HG02571 (cell line): Measurements from ENCODE around the gene C10orf90.

ENCODE experiments used
- ATAC-seq: cut with Tn5 transposase; IDR thresholded peaks from one replicate; pipeline ENCODE4 v1.9.1; 2021; ENCODE audit warnings: mild to moderate bottlenecking, moderate library complexity; ENCODE audit not compliant: unreplicated experiment

C10orf90 gene

GRCh38 chr10:126433351-126433750, 237.1 kb downstream of the C10orf90 start:
- no peak for ATAC-seq

GRCh38 chr10:126432507-126432906, 238.0 kb downstream of the C10orf90 start:
- ATAC-seq, result no peak

GRCh38 chr10:126431816-126432215, 238.7 kb downstream of the C10orf90 start:
- no peak for ATAC-seq

GRCh38 chr10:126430512-126430911, 240.0 kb downstream of the C10orf90 start:
- no peak for ATAC-seq

GRCh38 chr10:126429275-126429674, 241.2 kb downstream of the C10orf90 start:
- no peak for ATAC-seq

GRCh38 chr10:126425489-126426065, 244.9 kb downstream of the C10orf90 start:
- no peak for ATAC-seq

GRCh38 chr10:126425032-126425431, 245.5 kb downstream of the C10orf90 start:
- ATAC-seq, result no peak

- ATAC-seq, result no peak
Measured at GRCh38 chr10:126423732-126424491, 246.6 kb downstream of the C10orf90 start.

- no peak for ATAC-seq
Measured at GRCh38 chr10:126422567-126422966, 247.9 kb downstream of the C10orf90 start.

- ATAC-seq, result no peak
Measured at GRCh38 chr10:126421756-126422256, 248.7 kb downstream of the C10orf90 start.

- no peak for ATAC-seq
Measured at GRCh38 chr10:126420567-126421300, 249.8 kb downstream of the C10orf90 start.

- no peak for ATAC-seq
Measured at GRCh38 chr10:126417220-126417825, 253.2 kb downstream of the C10orf90 start.

- no peak for ATAC-seq
Measured at GRCh38 chr10:126409821-126410220, 260.7 kb downstream of the C10orf90 start.

- no peak for ATAC-seq
Measured at GRCh38 chr10:126408953-126409641, 261.4 kb downstream of the C10orf90 start.

GRCh38 chr10:126407831-126408230, 262.7 kb downstream of the C10orf90 start:
- no peak for ATAC-seq

- no peak for ATAC-seq
Measured at GRCh38 chr10:126405239-126405775, 265.2 kb downstream of the C10orf90 start.

- ATAC-seq, result no peak
Measured at GRCh38 chr10:126402721-126403695, 267.5 kb downstream of the C10orf90 start.

- ATAC-seq, result no peak
Measured at GRCh38 chr10:126400641-126401040, 269.9 kb downstream of the C10orf90 start.

- no peak for ATAC-seq
Measured at GRCh38 chr10:126398924-126399323, 271.6 kb downstream of the C10orf90 start.
